ENCODE measurements around the gene CDC14B. TPM values are rescaled to one million over a fixed set of nuclear protein-coding genes. Genes with fewer than 3 reads are reported as not detected.

The CDC14B gene
- total RNA-seq, 1 donor from 2014 or later, result 4.6 TPM

GRCh38 chr9:96453625-96454024 is 166.0 kb downstream of the CDC14B start:
- no peak for DNase-seq (ENCODE audit: extremely low read depth, low read depth, low spot score)

DNA sequence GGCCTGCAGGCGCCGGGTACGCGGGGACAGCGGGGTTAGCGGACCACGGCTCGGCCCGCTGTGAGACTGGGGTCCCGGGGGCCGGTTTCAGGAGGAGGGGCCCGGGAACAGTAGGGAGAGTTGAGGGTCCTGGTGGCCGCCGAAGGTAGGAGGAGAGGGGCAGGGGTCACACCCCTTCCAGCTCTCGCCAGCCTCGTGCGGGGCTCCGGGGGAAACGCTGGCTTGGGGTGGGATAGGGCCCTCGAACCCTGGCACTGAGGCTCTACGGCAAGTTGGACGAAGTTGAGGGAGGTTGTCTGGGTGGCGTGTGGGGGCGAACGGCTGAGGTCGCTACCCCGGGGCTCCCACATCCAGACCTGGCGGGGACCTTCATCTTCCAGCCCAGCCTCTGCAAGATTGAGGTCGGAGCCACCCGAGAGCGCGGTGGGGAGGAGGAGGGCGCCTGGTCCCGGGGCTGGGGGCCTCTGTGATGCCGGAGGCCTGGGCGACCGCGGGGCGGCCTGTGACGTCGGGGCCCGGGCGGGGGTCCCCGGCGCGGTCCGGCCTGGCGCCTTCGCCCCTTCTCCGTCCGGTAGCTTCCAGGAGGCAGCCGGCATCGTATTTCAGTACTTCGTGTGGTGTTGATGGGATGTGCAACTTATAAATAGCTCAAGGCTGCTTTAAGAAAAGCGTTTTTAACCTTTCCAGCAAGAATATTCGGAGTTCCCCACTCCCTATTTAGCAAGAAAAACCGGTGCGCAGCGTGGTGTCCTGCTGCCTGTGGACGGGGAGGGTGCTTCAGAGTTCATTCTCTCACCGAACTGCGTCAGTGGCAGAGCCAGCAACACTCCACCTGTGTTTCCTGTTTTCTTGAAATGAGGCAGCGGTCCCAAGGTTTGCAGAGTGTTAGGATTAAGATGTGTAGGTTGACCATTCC is 168.8 kb downstream of the CDC14B start:
- no peak for DNase-seq (ENCODE audit: extremely low read depth, low read depth, low spot score)

Other genes with a start within 250 kb of the CDC14B start
- 27.4 and 31.2 TPM in 2 replicates for gene SLC35D2, start 236.1 kb downstream of the CDC14B start, total RNA-seq
- gene ZNF367, start 201.5 kb downstream of the CDC14B start, total RNA-seq, result 0.68 and 1.8 TPM in 2 replicates
- 10.4 and 13.5 TPM in 2 replicates for gene HABP4, start 169.7 kb downstream of the CDC14B start, total RNA-seq
- 13.8 and 18.4 TPM in 2 replicates for gene PRXL2C, start 35.5 kb upstream of the CDC14B start, total RNA-seq
- 4.8 and 6.3 TPM in 2 replicates for gene ZNF510, start 158.2 kb upstream of the CDC14B start, total RNA-seq
- gene ZNF782, start 234.7 kb upstream of the CDC14B start, total RNA-seq, result 2.6 and 4.2 TPM in 2 replicates